ENCODE data around the gene RGS7. TPM values are rescaled to one million over a fixed set of nuclear protein-coding genes. Genes with fewer than 3 reads are reported as not detected.

The RGS7 gene
- total RNA-seq, 6 experiments from 2014 or later = not detected

GRCh38 chr1:241034203-241034936 is 322.6 kb downstream of the RGS7 start:
- intact Hi-C loops (cut with DNase I) = no loop called here
- no peak overlapping the region for H3K4me3 ChIP-seq
- no peaks in the 10 kb centered on the region for H3K27me3 ChIP-seq
- TF ChIP-seq POLR2A (IDR thresholded peaks at IDR 0.05) (no peak), CTCF (IDR thresholded peaks at IDR 0.05) (no peak)
- 41% methylated on average over 9 of the region's 9 CpGs for WGBS (ENCODE audit: insufficient coverage, low coverage, low lambda C conversion rate, missing lambda C conversion rate)
- H3K9me3 ChIP-seq = no peaks in the 10 kb centered on the region
- ATAC-seq (no peak), DNase-seq (no peak)
- no peak overlapping the region for H3K27ac ChIP-seq
- no peaks in the 10 kb centered on the region for H3K4me1 ChIP-seq
- no peaks in the 10 kb centered on the region for H3K36me3 ChIP-seq

- Histone ChIP-seq H3K4me1 (no peaks in the 10 kb centered on the region), H3K36me3 (no peaks in the 10 kb centered on the region), H3K27me3 (no peaks in the 10 kb centered on the region), H3K27ac (no peak overlapping the region), H3K9me3 (no peaks in the 10 kb centered on the region), H3K4me3 (no peak overlapping the region)
- no peak for DNase-seq
- no peak for TF ChIP-seq POLR2A (IDR thresholded peaks at IDR 0.05)
- intact Hi-C loops (cut with DNase I) = no loop called here
- ATAC-seq = no peak
- WGBS (ENCODE audit: insufficient coverage, low coverage, low lambda C conversion rate, missing lambda C conversion rate) = 59% methylated on average over 3 of the region's 3 CpGs
Observed at GRCh38 chr1:241024834-241025233, 332.2 kb downstream of the RGS7 start.

GRCh38 chr1:241022366-241022765 is 334.6 kb downstream of the RGS7 start:
- intact Hi-C loops (cut with DNase I) = no loop called here
- WGBS (ENCODE audit: insufficient coverage, low coverage, low lambda C conversion rate, missing lambda C conversion rate) = 62% methylated on average over 4 of the region's 4 CpGs
- Histone ChIP-seq H3K4me1 (no peaks in the 10 kb centered on the region), H3K27ac (no peak overlapping the region), H3K27me3 (no peaks in the 10 kb centered on the region), H3K9me3 (no peaks in the 10 kb centered on the region), H3K36me3 (no peaks in the 10 kb centered on the region), H3K4me3 (no peak overlapping the region)
- no peak for ATAC-seq
- TF ChIP-seq CTCF (IDR thresholded peaks at IDR 0.05) (no peak), POLR2A (IDR thresholded peaks at IDR 0.05) (no peak)
- DNase-seq = no peak

GRCh38 chr1:241020851-241021697 is 335.9 kb downstream of the RGS7 start:
- Histone ChIP-seq H3K27me3 (no peaks in the 10 kb centered on the region), H3K36me3 (no peaks in the 10 kb centered on the region), H3K4me1 (no peaks in the 10 kb centered on the region), H3K9me3 (no peaks in the 10 kb centered on the region), H3K4me3 (no peak overlapping the region), H3K27ac (no peak overlapping the region)
- WGBS (ENCODE audit: insufficient coverage, low coverage, low lambda C conversion rate, missing lambda C conversion rate) = 56% methylated on average over 6 of the region's 6 CpGs
- intact Hi-C loops (cut with DNase I) = no loop called here
- ATAC-seq (no peak), DNase-seq (no peak)
- TF ChIP-seq POLR2A (IDR thresholded peaks at IDR 0.05) (no peak), CTCF (IDR thresholded peaks at IDR 0.05) (no peak)

Data from right lobe of liver (tissue), 6 donors.